Activated CD4-positive, alpha-beta T cell treated with anti-CD3 and anti-CD28 coated beads, Interleukin-2, Interleukin-4, amounts not matched to agents 100 ng/mL and 50 ng/mL, durations not matched to agents 16 hours and 8 hours (primary cell): Measurements from ENCODE around the gene RXRA.

Source experiments
- DNase-seq: peaks from one replicate; pipeline ENCODE4 v3.0.0-alpha.2; 2020; ENCODE audit warnings: low spot score

RXRA gene

DNA sequence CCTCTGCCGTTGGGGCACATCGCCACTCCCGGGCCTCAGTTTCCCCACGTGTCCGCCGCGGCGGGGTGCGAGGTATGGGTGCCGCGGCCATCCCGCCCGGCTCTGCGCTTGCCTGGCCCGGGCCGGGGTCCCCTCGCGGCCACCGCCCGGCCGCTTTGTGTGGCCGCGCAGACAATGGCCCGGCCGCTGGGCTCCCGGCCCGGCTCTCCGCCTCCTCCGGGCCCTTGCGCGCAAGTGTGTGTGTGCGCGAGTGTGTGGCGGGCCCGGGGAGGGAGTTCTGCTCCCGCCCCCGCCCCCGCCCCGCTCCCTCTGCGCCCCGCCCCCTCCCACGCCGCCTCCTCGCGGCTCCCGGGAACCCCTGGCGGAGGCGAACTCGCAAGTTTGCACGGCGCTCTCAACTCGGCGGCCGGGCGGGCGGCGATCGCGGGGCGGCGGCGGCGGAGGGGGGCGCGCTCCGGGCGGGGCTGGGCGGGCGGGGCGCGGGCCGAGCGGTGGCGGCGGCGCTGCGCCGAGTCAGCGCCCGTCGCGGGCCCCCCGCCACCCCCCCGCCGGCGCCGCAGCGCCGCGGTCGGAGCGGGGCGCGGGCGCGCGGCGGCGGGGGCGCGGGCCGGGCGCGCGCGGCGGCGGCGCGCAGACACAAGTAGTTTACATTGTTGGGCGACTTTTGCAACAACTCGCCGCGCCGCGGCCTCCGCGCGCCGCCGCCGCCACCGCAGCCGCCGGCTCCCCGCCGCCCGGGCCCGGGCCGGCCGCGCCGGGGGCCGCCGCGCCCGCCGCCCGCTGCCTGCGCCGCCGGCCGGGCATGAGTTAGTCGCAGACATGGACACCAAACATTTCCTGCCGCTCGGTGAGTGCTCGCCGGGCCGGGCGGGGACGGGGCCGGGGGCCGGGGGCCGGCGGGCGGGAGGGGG is at the start of gene RXRA:
Gene RXRA, plus strand, starts transcription at position 643 of the 911 bp plus-strand sequence. Its CDS starts 177 bp downstream, at position 820.
- no peak for DNase-seq

DNA sequence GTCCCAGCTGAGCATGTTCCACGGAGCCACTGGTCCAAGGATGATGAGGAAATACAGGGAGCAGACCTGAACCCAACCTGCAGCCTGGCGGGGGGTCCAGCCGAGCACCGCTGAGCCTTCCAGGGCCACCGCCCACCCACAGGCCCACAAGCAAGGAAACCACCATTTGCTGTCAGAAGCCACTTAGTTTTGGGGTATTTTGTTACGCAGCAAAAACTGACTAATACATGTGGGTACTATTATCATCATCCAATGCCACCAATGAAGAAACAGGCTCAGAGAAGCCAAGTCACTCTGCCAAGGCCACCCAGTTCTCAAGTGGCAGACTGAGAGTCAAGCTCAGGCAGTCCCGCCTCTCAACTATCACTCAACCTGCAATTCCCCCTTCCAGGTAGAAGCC is 48.0 kb upstream of the RXRA start:
- no peak for DNase-seq

DNA sequence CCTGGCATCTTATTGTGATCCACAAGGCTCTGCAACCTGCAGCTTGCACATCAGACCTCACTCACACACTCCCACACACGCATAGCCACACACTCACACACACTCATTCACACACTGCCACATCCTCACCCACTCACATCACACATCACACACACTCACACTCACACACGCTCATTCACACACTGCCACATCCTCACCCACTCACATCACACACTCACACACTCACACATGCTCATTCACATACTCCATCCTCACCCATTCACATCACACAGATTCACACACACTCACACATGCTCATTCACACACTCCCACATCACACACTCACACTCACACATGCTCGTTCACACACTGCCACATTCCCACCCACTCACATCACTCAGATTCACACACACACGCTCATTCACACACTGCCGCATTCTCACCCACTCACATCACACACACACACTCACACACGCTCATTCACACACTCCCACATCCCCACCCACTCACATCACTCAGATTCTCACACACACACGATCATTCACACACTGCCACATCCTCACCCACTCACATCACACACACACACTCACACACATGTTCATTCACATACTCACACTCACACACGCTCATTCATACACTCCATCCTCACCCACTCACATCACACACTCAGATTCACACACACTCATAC is 47.1 kb upstream of the RXRA start:
- DNase-seq, result no peak

DNA sequence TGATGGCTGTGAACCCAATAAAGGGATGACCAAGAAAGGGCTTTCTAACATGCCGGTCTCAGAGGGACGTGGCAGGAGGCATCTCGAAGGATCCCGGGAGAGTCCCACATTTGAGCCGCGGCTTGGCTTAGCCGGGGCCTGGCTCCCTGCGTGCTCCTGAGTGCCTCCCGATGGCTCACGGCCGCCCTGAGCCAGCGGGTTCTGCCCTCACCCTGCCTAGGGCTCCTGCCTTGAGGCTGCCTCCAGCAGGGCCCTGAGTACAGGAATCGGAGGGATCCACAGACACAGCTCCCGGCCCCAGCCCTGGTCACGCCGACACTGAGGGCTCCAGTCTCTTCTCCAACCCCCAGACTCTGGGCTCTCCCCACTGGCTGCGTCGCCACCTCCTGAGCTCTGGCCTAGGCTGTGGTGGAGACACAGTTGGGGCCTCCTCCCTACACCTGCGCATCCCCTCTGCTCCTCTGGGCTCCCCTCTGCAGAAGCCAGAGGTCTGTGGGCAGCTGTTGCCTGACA is 44.1 kb upstream of the RXRA start:
- no peak for DNase-seq

DNA sequence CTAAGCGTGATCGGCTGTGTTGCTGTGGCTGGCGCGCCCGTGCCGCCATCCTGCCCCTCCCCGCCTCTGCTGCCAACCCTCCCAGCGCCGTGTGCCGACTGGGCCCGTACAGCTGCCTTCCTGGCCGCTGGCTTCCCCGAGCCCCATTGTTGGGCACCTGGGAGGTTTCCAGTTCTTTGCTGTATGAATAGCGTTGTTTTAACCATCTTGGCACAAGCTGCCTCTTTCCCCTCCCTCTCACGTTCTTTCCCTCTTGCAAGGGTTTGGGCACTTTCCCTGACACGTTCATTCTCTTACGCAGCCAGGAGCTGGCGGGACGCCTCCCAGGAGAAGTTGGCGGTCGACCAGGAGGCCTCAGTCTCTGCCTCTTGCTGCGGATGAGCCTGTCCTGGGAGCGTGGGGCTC is 43.1 kb upstream of the RXRA start:
- DNase-seq, result no peak

DNA sequence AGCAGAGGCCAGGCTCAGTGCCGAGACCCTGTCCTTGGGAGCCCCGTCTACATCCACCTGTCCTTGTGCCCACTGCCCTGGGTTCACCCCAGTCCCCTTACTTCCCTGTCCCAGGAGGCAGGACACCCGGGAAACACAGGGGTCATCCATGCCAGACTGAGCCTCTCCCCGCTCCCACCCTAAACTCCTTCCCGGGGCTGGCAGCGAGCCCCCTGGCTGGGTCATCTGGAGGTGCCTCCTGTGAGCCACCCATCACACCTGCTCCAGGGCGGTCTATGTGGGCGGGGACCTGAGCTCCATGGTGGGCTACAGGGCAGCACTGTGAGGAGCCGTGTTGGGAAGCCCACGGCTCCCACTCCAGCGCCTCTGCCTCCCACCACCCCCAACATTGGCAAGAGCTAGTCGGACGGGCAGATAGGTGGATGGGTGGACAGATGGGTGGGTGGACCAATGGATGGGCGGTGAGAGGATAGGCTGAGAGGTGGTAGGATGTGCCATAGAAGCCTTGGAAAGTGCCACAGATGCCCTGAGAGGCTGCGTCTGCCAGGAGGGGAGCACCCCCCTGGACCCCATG is 42.5 kb upstream of the RXRA start:
- no peak for DNase-seq

DNA sequence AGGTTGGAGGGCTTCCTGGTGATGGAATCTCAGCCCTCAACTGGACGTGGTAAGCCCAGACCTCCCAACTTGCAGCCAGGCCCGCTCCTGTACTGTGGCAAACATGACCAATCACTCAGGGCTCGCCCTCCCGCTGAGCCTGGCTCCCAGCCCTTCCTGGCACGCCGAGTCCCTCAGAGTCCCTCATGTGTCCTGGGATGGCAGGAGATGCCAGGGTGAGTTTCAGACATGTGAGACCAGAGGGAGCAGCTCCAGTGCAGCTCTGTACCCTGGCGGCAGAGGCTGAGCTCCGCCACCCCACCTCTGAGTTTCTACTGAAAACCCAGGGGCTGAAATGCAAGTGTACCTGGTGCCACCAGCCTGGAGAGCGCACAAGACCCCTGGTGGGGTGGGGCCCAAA is 42.0 kb upstream of the RXRA start:
- no peak for DNase-seq

DNA sequence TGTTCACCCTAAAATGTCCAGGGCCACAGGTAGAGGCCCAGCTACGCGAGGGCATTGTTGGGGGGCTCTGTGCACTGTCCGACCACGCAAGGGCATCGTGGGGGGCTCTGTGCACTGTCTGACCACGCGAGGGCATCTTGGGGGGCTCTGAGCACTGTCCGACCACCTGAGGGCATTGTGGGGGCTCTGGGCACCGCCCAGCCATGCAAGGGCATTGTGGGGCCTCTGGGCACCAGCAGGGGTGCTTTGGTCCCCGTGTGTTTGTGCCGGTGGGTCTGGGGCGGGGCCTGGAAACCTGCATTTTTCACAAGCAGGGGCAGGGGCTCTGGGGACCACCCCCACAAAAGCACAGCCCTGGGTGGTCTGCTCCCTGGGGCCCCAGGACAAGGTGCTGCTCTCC is 41.5 kb upstream of the RXRA start:
- no peak for DNase-seq

DNA sequence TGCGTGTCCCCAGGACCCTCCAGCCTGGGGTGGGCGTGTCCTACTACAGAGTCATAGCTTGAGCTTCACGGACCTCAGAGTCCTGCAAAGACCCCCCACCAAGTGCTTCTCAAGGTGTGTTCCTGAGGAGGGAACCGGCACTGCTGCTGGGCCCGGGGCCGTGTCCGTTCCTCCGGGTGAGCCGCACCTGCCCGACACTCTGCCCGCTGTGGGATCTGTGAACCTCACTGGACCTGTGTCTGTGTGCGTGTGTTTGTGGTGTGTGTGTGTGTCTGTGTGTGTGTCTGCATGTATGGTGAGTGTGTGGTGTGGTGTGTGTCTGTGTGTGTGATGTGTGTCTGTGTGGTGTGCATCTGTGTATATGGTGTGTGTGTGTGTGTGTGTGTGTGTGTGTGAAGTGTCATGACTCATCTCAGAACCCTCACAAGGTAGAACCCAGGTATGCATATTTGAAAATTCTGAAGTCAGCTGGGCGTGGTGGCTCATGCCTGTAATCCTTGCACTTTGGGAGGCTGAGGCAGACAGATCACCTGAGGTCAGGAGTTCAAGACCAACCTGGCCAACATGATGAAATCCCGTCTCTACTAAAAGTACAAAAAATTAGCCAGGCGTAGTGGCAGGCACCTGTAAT is 40.9 kb upstream of the RXRA start:
- no peak for DNase-seq

DNA sequence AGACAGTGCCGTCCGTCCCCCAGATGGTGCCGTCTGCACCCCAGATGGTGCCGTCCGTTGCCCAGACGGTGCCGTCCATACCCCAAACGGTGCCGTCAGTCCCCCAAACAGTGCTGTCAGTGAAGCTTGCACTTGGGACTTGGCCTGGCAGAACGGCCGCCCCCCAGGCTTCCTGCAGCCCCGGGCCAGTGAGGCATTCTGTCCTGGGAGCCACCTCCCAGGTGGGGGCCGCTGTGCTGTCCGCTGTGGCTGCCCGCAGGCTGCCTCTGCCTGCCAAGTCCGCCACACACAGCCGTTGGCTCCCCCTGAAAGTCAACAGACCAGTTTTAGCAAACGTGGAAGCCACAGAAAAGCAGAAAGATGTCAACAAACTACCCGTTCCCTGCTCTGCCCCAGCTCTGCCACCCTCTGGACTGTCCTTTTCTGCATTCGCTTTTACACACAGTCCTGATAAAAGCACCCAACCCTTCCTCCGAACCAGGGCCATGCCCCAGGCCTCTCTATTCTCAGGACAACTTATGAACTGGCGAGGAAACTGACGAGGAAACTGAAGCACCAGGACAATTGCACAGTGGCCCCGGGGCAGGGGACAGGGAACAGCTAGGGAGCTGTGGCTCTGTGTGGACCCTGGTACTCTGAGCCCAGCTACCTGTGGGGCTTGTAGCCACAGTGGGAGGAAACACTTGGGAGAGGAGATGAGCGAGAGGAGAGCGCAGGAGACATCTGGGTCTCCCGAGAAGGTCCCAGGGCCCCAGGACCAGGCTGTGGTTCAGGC is 39.6 kb upstream of the RXRA start:
- no peak for DNase-seq

DNA sequence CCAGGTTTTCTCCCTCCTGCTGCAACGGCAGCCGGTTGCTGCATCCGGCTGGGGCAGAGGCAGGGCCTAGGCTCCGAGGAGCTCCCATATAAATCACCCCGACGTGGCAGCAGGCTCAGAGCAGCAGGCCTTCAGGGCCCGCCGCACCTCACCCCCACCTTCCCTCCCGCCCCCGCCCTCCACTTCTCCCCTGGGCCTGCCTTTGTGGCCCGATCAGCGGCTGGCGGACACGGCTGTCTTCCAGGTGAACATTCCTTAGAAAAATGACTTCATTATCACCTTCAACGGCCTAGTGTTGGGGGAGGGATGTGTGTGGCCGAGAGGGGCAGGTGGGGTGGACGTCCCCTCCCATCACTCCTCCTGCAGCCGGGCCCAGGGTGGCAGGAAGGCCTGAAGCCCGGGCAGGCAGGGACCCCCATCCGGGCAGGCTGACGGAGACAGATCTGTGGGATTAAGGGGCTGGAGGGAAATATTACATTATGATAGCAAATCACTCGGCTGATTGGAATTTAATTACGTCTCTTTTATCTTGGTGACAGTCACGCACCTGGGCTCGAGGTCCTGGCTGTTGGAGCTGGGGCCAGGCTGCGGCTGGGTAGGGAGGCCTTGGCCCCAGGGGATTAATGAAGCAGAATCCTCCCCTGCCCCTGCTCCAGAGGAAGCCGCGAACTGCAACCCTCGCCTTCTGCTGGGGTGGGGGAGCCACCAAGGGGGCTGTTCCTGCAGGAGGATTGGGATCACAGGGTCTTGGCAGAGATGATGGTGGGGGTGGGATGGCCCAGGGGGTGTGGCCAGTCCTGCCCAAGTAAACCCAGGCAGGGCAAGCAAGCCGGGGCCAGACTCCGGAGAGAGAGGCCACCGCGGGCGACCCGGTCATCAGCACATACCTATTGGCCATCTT is 38.4 kb upstream of the RXRA start:
- DNase-seq, result no peak

DNA sequence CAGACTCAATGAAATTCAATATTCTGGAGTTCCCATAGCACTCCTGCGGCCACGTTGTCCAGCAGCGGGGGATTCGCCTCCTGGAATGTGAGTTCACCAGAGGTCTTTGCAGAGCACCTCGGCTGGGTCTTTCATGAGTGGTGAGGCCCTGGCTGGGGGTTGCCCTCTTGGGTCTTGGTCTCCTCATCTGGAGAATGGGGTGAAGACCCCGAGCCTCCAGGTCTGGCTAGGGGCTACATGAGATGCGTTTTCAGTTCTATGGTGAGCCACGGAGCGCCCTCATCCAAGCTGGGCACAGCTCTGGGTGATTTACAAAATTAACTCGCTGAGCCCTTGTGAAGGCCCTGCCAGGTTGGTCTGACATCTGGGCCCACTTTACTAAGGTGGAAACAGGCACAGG is 37.5 kb upstream of the RXRA start:
- no peak for DNase-seq

DNA sequence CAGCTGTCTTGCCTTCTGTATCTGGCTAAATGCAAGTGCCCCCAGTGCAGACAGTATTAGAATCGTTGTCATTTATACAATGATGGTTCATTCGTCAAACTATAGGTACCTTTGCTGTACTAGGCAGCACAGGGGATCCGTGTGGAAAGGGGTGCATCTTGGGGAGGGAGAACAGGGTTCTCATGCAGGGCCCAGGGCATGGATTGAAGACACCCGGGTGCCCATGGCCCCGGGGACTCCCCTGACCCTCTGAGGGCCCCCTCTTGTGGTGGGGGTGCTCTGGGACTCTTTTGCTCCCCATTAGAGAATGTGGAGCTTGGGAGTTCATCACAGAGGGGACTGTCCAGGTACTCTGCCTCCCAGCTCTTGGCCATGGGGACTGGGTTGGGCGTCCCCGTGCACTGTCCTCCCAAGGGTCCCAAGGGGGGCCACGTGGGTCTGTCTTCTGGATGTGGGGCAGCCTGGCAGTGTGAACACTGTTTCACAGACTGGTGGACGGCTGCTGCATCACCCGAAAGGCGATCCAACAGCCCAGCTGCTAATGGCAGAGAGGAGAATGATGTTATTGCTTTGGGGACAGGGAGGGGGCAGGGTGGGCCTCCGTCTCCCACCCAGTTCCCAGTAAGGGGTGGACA is 36.9 kb upstream of the RXRA start:
- DNase-seq, result no peak

DNA sequence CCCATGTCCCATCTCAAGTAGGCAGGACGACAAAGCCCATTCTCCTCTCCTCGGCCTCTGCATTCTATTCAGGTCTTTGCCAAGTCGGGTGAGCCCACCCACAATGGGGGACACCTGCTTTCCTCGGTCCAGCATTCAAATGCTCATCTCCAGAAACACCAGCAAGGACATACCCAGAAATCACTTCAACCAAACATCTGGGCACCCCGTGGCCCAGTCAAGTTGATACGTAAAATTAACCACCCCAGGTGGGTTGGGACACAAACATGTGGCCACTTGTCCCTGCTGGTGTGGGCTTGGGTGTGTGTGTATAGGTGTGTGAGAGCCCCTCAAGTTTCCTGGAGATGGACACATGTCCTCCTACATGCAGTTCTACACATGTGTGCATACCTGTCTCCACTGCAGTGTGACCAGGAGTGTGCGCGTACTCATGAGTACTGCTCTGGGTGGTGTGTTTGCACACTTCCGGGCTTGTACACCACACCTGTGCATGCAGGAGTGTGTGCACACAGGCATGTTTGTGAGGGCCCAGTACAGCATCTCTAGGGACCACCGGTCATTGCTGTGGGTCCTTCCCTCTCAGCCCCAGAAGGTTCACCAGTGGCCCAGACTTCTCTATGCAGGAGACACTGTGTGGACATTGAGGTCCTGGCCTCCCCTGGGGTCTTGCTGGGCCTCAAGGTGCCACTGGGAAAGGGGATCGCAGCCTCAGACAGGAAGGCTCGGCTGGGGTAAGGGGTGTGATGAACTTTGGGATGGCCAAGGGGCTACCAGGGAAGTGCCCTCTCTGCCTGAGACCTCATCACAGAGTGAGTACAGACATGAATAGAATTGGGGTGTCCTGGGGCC is 35.4 kb upstream of the RXRA start:
- DNase-seq, result no peak

DNA sequence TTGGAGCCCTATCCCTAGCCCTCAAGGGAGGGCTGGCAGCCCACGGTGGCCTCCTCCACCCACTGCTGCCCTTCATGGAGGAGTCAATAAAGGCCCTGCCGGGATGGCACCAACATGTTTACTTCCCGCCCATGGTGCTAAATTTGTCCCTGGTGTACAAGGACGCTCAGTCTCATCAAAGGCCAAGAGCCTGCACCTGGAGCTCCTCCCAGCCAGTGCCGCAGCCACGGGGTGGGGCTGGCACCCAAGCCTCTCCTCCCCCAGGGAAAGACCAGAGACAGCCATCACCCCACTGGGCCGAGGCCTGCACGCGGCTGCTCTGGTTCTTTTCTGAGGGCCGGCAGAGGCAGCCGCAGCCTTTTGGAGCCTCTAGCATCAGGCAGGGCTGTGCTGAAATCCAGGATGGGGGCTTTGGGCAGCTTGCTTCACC is 34.8 kb upstream of the RXRA start:
- no peak for DNase-seq

DNA sequence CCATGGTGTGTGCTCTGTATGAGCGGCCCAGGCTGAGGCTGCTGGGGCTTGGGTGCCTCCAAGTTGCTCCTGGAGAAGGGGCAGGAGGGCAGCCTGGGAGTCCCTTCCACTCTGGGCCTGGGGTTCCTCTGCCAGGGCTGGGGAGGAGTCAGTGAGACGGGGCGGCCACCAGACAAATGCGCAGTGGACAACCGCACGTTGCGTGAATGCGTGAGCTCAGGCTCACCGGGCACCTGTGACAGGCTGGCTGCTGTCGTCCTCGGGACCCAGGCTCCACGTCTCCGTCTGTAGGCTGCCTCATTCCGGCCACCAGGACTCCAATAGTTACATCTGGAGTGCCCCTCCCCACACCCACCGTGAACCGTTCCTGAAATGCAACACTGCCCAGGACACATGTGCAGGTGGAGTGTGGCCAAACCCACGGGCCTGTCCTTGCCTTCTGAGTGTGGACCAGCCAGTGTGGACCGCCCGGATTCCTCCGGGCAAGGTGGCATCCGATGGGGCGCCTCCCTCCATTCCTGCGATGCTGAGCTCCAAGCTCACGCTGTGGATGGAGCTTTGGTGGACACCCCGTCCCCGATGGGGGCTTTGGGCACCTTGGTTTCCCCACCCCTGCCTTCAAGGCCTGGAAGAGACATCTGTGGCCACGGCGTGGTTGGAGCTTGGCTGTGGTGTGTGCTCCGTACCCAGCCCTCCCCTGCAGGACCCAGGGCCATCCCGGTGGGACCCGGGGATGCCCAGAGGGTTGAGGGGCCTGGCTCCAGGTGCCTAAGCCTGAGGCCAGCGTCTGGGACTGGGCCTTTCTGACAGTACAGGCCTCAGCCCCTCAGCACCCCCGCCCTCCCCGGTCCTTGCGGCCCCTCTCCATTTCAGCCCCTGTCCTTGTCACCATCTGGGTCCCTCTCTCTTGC is 34.0 kb upstream of the RXRA start:
- DNase-seq, result no peak

DNA sequence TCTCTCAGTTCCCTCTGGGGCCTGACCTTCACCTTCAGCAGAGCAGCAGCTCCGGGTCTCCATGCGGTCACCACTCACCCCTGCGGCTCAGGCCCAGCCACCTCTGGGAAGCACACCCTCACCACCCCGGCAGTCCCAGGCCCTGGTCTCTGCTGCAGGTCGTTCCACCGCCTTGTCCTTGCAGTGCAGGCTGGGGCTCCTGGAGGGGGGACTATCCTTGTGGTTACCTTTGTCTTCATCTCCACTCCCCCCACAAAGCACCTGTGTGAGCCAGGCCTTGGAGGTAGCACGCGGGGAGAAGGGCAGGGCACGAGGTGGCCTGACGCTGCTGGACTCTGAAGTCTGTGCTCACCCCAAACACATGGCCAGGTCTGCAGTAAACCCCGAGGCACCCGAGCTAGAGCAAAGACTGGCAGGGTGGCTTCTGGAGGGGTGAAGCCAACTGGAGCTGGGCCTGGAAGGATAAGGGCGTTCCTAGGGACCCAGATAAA is 33.2 kb upstream of the RXRA start:
- no peak for DNase-seq

DNA sequence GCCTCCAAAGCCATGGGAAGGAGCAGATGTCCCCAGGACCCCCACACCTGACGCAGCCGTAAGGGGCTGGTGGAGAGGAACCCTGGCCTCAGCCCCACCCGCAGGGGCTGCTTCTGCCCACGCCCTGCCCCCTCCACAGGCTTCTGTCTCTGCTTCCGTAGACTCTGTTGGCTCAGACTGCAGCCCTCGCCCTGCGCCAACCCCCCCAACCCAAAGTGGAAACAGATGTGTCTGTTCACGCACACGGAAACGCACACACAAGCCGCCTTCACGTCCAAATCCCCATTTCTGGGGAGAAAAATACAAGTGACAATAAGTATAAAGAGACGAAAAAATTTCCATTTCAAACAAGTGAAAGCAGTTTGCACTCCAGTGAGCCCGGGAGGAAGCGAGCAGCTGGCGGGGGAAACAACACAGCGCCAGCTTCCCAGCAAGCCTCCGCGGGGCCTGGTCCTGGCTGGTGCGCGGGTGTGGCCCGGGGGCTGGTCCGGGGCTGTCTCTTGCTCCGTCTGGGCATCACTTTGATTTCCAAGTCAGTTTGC is 32.6 kb upstream of the RXRA start:
- DNase-seq, result no peak
